HCT116 (cell line): ENCODE data around the gene CDH4. TPM values are rescaled to one million over a fixed set of nuclear protein-coding genes. Genes with fewer than 3 reads are reported as not detected.

Source experiments
- ATAC-seq: fragments of 200-7000 bp; cut with Tn5 transposase; 2 replicates; pipeline ENCODE4 v1.9.1; 2020; ENCODE audit warnings: mild to moderate bottlenecking, moderate library complexity
- BruUV-seq: library from RNA; stranded (reverse); fragments of 400-500 nt; replicated peaks from 2 replicates; lab custom pipeline; 2021; lab: Mats Ljungman, UMichigan
- CTCF ChIA-PET: fragments of 300-600 bp; sonication (Branson Sonifier 250); formaldehyde crosslinking; loops from one replicate; lab custom pipeline; 2021; ENCODE audit warnings: antibody characterized with exemption; lab: Charles Lee
- POLR2A ChIA-PET: fragments of 300-600, 350-600 bp; sonication (Branson Sonifier 250); formaldehyde crosslinking; loops from one replicate; lab custom pipeline; 2021; ENCODE audit warnings: antibody characterized with exemption; lab: Charles Lee
- RAD21 ChIA-PET, 2 experiments: fragments of 300-600 bp; sonication (Branson Sonifier 250); formaldehyde crosslinking; loops; one replicate each; lab custom pipeline; 2023; ENCODE audit warnings: low total read pairs in 2 of 2; ENCODE audit not compliant: uncharacterized antibody in 2 of 2, unreplicated experiment in 2 of 2, low non-redundant PET in 1 of 2; lab: Charles Lee
- DNase-seq: peaks from one replicate; pipeline ENCODE4 v3.0.0-alpha.2; 2010; ENCODE audit warnings: low read depth, low spot score
- H2AFZ ChIP-seq: fragments of 200-600 bp; shearing (Covaris generic), sonication (generic); 2 replicates; pipeline ENCODE4 v1.6.1; 2017; ENCODE audit warnings: low read depth, mixed run types, mixed read lengths, antibody characterized with exemption, low read length; ENCODE audit not compliant: poor library complexity, severe bottlenecking
- H3K27ac ChIP-seq: 2 replicates; pipeline ENCODE4 v1.5.1; 2012; ENCODE audit warnings: low read depth, low read length
- H3K27me3 ChIP-seq: fragments of 200-600 bp; sonication (generic); 2 replicates; pipeline ENCODE4 v1.6.1; 2016; ENCODE audit warnings: mixed run types, low read length, mixed read lengths; ENCODE audit not compliant: insufficient read depth
- H3K36me3 ChIP-seq, 2 experiments: fragments of 200-500 bp in 1 of 2; fragments of 200-600 bp in 1 of 2; sonication (Bioruptor generic) in 1 of 2; sonication (generic) in 1 of 2; 2 replicates each; pipeline versions ENCODE4 v1.5.1 to v1.6.1; 2014 to 2016; ENCODE audit warnings: low read length in 2 of 2, inconsistent platforms in 1 of 2, mixed read lengths in 1 of 2, mixed run types in 1 of 2; ENCODE audit not compliant: insufficient read depth in 2 of 2, control insufficient read depth in 1 of 2
- H3K4me1 ChIP-seq, 2 experiments: fragments of 200-600 bp in 1 of 2; sonication (generic) in 1 of 2; 2 replicates each; pipeline versions ENCODE4 v1.5.1 to v1.6.1; 2012 to 2017; ENCODE audit warnings: low read length in 2 of 2, inconsistent platforms in 1 of 2, mild to moderate bottlenecking in 1 of 2, mixed read lengths in 1 of 2, mixed run types in 1 of 2, moderate library complexity in 1 of 2; ENCODE audit not compliant: insufficient read depth in 2 of 2, control insufficient read depth in 1 of 2
- H3K4me2 ChIP-seq: fragments of 200-600 bp; sonication (generic); 2 replicates; pipeline ENCODE4 v1.6.1; 2017; ENCODE audit warnings: mixed run types, low read length, mixed read lengths
- H3K4me3 ChIP-seq, 2 experiments: fragments of 200-600 bp in 1 of 2; sonication (generic) in 1 of 2; replicated peaks in 1 of 2; 2 replicates each; pipeline ENCODE4 v1.5.1; 2011 to 2016; ENCODE audit warnings: low read length in 2 of 2, control low read depth in 1 of 2, low read depth in 1 of 2, mild to moderate bottlenecking in 1 of 2, mixed read lengths in 1 of 2, mixed run types in 1 of 2
- H3K79me2 ChIP-seq: fragments of 200-600 bp; sonication (generic); 2 replicates; pipeline ENCODE4 v1.6.1; 2017; ENCODE audit warnings: mild to moderate bottlenecking, mixed run types, low read length, moderate library complexity, mixed read lengths; ENCODE audit not compliant: insufficient read depth
- H3K9ac ChIP-seq: fragments of 200-600 bp; sonication (generic); 2 replicates; pipeline ENCODE4 v1.6.1; 2016; ENCODE audit warnings: low read length, mixed read lengths
- H3K9me2 ChIP-seq: fragments of 200-600 bp; sonication (generic), shearing (Covaris generic); 2 replicates; pipeline ENCODE4 v1.6.1; 2017; ENCODE audit warnings: mixed run types, mild to moderate bottlenecking, moderate library complexity; ENCODE audit not compliant: insufficient read depth
- H3K9me3 ChIP-seq, 2 experiments: fragments of 200-500 bp in 1 of 2; fragments of 200-600 bp in 1 of 2; sonication (Bioruptor generic) in 1 of 2; sonication (generic) in 1 of 2; 2 replicates each; pipeline ENCODE4 v1.6.1; 2014 to 2017; ENCODE audit warnings: low read length in 2 of 2, mixed read lengths in 2 of 2, inconsistent platforms in 1 of 2, low read depth in 1 of 2, mild to moderate bottlenecking in 1 of 2, mixed run types in 1 of 2, moderate library complexity in 1 of 2; ENCODE audit not compliant: control insufficient read depth in 1 of 2, insufficient read depth in 1 of 2
- H4K20me1 ChIP-seq: fragments of 200-600 bp; sonication (generic), shearing (Covaris generic); 2 replicates; pipeline ENCODE4 v1.6.1; 2017; ENCODE audit warnings: mixed run types, mild to moderate bottlenecking, moderate library complexity; ENCODE audit not compliant: insufficient read depth
- CEBPB ChIP-seq: IDR thresholded peaks from 2 replicates; pipeline ENCODE4 v1.6.1; 2012; ENCODE audit warnings: low read depth
- CTCF ChIP-seq, 3 experiments: fragments of 200-600 bp in 1 of 3; sonication (generic) in 1 of 3; IDR thresholded peaks in 2 of 3; conservative IDR thresholded peaks in 1 of 3; 2 replicates each; pipeline ENCODE4 v1.5.1; 2012 to 2017; ENCODE audit warnings: low read depth in 2 of 3, low read length in 2 of 3, antibody characterized with exemption in 1 of 3, borderline replicate concordance in 1 of 3, control low read depth in 1 of 3, mild to moderate bottlenecking in 1 of 3, mixed read lengths in 1 of 3, mixed run types in 1 of 3, moderate library complexity in 1 of 3; ENCODE audit not compliant: insufficient read depth in 1 of 3
- ELF1 ChIP-seq: IDR thresholded peaks from 2 replicates; pipeline ENCODE4 v1.6.1; 2012; ENCODE audit warnings: low read depth, borderline replicate concordance
- JUND ChIP-seq: IDR thresholded peaks from 2 replicates; pipeline ENCODE4 v1.6.1; 2012
- SP1 ChIP-seq: IDR thresholded peaks from 2 replicates; pipeline ENCODE4 v1.6.1; 2012; ENCODE audit warnings: low read depth
- TCF7L2 ChIP-seq: IDR thresholded peaks from 2 replicates; pipeline ENCODE4 v1.7.0; 2011; ENCODE audit warnings: borderline replicate concordance, inconsistent platforms; ENCODE audit not compliant: insufficient read depth, insufficient read length; ENCODE audit errors: extremely low read depth
- YY1 ChIP-seq: IDR thresholded peaks from 2 replicates; pipeline ENCODE4 v1.6.1; 2011; ENCODE audit warnings: low read length, low read depth, moderate library complexity, mild to moderate bottlenecking; ENCODE audit not compliant: insufficient replicate concordance; ENCODE audit errors: extremely low read depth
- ZNF274 ChIP-seq: fragments of 200-500 bp; sonication (Bioruptor generic); IDR thresholded peaks from 2 replicates; pipeline ENCODE4 v1.6.1; 2014; ENCODE audit warnings: mild to moderate bottlenecking, low read depth, low read length, inconsistent platforms
- intact Hi-C: fragments of 100-400 bp; cut with micrococcal nuclease; formaldehyde crosslinking; loops from 2 replicates; pipeline ENCODE4 v1.10.0; 2022
- total RNA-seq: library from RNA; stranded (reverse); gene quantifications from one replicate; pipeline ENCODE4 v1.2.1, GENCODE V29; 2021; ENCODE audit not compliant: unreplicated experiment
- TF ChIP-seq, protein P1 (sequence below): IDR thresholded peaks from 2 replicates; pipeline ENCODE4 v1.6.1; 2012

The CDH4 gene
- total RNA-seq, 1 experiment from 2014 or later: not detected

- no peak for ATAC-seq
- Histone ChIP-seq H3K36me3 (no peaks in the 10 kb centered on the region), H3K4me3 (no peak overlapping the region), H4K20me1 (no peaks in the 10 kb centered on the region), H3K27me3 (peaks cover 48% of the 10 kb centered on the region), H3K4me2 (no peak overlapping the region), H3K4me1 (no peaks in the 10 kb centered on the region), H3K79me2 (no peaks in the 10 kb centered on the region), H2AFZ (no peak overlapping the region), H3K27ac (no peak overlapping the region), H3K9me3 (no peaks in the 10 kb centered on the region), H3K9ac (no peak overlapping the region), H3K9me2 (no peaks in the 10 kb centered on the region)
- CTCF ChIA-PET: no interaction called here
- no TSS peak for BruUV-seq
- RAD21 ChIA-PET: no interaction called here
- POLR2A ChIA-PET: no interaction called here
- no peak for DNase-seq
- TF ChIP-seq ELF1 (no peak), SP1 (no peak), CEBPB (no peak), YY1 (no peak), CTCF (IDR thresholded peaks at IDR 0.05 in 2 of 3, conservative IDR thresholded peaks at IDR 0.05 in 1 of 3; ENCODE audit: borderline replicate concordance in 1 of 3, insufficient read depth in 1 of 3, low read depth in 2 of 3, low read length in 2 of 3) (no peak), ZNF274 (no peak), TCF7L2 (no peak), JUND (no peak)
- TF ChIP-seq, protein P1, sequence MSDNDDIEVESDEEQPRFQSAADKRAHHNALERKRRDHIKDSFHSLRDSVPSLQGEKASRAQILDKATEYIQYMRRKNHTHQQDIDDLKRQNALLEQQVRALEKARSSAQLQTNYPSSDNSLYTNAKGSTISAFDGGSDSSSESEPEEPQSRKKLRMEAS: no peak
- intact Hi-C loops: no loop called here
Observed at GRCh38 chr20:61812121-61812844, 560.2 kb downstream of the CDH4 start.
